GM04504 (cell line): Measurements from ENCODE around the gene PSMD14.
"Not testable (repeated sequence)": the region's sequence is repeated elsewhere in the genome, so short reads cannot be mapped to it uniquely, and the experiment has no call there.

Source experiments
- DNase-seq: peaks from one replicate; pipeline ENCODE4 v3.0.0-alpha.2; 2012; ENCODE audit warnings: low read depth

PSMD14 gene

DNA sequence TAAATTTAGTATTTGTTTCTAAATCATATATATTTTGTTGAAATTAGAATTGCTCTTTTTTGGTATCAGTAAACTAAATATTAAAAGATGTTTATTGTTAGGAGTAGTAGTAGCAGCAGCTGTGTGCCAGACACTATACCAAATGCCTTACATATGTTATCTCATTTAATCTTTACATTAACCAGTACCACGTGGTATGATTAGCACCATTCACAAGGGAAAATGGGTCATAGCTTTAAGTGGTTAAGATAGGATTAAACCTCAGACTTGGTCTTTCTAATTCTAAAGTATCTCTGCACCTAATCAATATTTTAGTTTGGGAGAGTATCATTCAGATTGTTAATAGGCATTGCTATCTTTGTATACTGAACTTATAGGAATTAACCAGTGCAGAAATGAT lies 29.0 kb downstream of the PSMD14 start:
- no peak for DNase-seq

DNA sequence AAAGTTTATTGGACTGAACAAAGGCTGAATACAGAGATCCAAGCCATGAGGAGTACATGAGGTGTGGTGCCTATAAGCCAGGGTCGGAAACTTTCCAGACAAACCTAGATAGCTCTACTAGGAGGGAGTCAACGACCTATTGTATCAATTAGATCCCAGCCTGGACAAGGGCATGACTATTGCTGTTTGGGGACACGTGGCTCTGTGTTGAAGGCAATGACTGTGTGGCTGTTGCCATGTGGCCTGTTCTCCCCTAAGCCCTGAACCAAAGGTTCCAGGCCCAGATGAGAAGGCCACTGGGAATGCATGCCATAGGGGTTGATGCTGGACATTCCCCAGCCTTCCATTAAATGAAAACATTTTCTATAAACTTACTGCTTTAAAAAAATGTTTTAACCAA lies 31.3 kb downstream of the PSMD14 start:
- not testable (repeated sequence) for DNase-seq

DNA sequence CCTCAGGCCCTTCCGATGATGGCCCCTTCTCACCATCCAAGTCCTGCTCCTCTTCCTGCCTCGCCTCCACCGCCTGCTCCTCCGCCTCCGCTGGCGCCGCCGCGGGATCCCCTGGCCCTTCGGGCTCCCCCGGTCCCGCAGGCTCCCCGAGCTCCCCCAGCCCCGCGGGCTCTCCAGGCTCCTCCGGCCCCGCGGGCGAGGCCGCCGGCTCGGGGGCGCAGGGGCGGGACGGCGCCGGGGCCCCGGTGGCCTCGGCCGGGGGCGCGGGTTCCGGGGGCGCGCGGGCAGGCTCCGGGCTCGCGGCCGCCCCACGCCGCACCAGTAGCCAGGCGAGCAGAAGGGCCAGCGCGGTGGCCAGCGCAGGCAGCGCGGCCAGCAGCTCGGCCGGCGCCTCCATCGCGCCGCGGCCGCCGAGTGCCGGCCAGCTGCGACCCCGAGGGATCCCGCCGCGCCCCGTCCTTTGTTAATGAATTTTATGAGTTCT lies 32.7 kb downstream of the PSMD14 start:
- not testable (repeated sequence) for DNase-seq

DNA sequence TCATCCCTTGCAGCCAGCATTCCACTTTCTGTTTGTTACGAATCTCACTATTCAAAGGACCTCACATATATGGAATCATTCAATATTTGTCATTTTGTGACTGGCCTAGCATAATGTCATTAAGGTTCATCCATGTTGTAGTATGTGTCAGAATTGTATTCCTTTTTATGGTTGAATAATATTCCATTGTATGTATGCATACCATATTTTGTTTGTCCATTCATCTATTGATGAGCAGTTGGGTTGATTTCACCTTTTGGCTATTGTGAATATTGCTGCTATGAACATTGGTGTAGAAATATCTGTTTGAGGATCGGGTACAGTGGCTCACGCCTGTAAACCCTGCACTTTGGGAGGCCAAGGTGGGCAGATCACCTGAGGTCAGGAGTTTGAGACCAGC lies 35.0 kb downstream of the PSMD14 start:
- DNase-seq = no peak

DNA sequence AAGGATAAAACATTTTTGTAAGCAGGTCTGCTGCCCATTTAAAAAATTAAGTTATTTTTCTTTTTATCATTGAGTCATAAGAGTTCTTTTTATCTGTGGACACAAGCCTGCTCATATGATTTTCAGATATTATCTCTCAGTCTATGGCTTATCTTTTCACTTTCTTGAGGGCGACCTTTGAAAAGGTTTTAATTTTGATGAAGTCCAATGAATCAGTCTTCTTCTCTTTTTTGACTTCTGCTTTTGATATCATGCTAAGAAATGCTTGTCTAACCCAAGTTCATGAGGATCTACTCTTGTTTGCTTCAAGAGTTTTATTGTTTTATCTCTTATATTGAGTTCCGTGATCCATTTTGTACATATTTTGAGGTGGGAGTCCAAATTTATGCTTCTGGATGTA lies 36.5 kb downstream of the PSMD14 start:
- DNase-seq = no peak

DNA sequence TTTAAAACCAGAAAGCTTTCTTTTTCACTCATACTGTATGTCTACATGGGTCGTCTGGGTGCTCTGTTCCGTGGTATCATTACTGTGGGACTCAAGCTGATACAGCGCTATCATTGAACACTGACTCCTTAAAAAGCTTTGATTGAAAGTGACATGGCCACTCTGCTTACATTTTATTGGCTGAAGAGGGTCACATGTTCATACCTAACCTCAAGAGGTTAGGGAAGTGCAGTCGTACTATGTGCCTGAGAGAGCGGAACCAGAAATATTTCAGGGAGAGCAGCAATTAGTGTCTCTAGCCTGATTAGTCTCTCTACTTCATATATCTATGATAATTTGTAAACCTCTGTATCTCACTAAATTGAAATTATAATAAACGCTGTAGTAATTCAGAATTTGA lies 43.5 kb downstream of the PSMD14 start:
- DNase-seq = no peak

DNA sequence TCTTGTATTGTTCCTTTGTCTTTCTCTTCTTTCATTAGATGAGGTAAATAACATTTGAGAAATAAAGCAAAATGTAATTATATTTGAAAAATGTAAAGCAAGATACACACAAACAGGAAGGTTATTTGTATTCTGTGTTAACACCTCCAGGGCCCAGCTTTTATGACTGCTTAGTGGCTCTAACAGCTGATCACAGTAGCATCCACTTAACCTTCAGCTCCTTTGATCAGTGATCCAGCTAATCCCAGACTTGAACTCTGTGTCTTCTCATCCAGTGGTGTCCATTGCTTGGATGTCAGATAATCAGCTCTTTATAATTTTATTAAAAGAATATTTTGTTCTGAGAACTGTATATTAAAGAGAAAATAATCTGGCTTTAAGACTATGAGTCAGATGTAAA lies 44.5 kb downstream of the PSMD14 start:
- DNase-seq = no peak

DNA sequence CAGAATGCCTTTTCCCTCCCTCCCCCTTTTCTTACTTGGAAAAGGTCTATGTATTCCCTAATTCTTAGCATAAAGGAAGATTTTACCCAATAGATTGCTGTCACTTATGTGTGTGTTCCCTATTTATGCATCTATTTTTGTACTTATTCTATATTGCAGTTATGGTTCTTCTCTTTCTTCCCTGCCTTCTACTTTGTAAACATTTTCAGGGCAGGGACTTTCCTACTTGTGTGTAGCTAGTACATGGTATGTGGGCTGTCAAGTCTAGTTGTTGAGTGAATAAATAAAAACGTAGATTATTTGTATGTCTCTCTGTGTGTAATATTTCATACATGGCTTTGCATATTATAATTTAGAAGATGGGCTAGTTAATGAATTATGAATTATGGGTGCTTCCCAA lies 45.3 kb downstream of the PSMD14 start:
- no peak for DNase-seq

DNA sequence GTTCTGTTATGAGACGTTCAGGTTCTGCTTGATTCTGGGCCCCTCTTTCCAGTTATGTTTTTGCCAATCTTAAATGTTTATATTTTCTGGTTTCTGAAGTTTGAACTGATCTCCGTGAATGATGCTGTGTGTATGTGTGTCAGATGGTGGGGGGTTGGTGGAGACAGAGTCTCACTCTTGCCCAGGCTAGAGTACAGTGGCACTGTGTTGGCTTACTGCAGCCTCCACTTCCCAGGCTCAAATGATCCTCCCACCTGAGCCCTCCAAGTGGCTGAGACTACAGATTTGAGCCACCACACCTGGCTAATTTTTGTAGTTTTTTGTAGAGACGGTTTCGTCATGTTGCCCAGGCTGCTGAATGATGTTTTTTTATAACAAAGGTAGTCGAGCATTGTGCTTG lies 45.9 kb downstream of the PSMD14 start:
- no peak for DNase-seq

DNA sequence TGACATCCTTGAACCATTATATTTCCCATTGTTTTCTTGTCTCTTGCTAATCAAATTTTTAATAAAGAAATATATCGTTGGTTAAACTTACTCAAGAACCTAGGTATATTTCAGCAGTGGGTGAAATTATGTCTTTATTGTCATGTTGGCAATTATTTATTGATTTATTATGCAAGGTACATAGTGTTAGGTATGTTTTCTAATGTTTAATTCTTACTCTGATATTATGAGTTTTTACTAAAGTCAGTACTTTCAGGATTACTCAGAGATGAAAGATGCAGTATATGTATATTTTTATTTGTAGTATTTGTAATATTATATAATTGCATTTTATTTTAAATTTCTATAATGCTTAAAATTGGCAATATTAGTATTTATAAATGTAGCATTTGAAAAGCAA lies 46.9 kb downstream of the PSMD14 start:
- no peak for DNase-seq

DNA sequence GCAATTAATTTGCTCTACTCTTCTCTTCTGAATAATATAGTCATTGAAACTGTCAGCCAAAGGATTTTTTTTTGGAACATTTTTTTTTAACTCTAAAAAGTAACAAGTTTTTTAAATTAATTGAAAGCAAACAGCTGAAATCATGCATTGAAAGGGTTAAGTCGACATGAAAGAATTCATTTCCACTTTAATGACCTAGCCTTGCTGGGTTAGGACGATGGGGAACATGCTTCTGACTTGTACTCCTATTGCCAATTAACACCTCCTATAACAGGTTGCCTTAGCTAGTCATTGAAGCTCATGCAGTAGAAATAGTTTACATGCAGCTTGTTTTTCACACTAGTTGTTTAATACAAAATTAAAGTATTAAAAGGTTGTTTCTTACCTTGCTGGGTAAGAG lies 47.8 kb downstream of the PSMD14 start:
- no peak for DNase-seq

DNA sequence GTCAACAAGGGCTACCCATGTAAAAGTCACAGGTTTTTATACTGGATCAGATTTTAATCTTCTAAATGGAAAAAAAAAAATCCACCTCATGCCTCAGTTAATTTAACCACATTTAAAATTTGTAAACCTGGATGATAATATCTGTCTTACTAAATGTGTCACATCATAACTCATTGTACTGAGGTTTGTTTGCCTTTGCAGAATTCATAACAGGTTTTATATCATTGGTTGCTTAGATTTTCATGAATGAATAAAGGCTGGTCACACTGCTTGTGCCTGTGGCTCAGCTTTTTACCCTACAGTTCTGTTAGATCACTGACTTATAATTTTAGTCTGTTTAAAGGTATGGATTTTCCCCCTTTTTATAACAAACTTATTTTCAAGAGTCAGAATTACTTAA lies 48.9 kb downstream of the PSMD14 start:
- DNase-seq = no peak

DNA sequence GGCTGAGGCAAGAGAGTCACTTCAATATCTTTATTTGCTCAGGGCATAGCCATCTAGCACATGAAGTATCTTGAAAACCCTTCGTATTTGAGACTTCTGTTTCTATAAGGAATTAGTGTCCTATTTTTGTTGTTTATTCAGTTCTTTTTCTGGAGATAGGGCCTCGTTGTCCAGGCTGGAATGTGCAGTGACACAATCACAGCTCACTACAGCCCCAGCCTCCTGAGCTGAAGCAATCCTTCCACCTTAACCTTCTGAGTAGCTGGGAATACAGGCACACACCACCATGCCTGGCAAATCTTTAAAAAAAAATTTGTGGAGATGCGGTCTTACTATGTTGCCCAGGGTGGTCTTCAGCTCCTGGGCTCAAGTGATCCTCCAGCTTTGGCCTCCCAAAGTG lies 50.6 kb downstream of the PSMD14 start:
- no peak for DNase-seq

DNA sequence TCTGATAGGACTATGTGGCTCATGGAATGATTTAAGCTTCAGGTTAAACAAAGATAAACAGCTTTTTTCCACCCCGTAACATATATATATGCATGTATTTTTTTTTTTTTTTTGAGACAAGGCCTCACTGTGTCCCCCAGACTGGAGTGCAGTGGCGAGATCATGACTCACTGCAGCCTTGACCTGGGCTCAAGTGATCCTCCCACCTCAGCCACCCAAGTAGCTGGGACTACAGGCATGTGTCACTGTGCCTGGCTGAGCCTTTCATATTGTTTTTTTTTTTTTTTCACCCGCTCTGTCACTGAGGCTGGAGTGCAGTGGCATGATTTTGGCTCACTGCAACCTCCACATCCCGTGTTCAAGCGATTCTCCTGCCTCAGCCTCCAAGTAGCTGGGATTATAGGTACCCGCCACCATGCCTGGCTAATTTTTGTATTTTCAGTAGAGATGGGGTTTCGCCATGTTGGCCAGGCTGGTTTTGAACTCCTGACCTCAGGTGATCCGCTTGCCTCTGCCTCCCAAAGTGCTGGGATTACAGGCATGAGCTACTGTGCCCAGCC lies 52.0 kb downstream of the PSMD14 start:
- not testable (repeated sequence) for DNase-seq

DNA sequence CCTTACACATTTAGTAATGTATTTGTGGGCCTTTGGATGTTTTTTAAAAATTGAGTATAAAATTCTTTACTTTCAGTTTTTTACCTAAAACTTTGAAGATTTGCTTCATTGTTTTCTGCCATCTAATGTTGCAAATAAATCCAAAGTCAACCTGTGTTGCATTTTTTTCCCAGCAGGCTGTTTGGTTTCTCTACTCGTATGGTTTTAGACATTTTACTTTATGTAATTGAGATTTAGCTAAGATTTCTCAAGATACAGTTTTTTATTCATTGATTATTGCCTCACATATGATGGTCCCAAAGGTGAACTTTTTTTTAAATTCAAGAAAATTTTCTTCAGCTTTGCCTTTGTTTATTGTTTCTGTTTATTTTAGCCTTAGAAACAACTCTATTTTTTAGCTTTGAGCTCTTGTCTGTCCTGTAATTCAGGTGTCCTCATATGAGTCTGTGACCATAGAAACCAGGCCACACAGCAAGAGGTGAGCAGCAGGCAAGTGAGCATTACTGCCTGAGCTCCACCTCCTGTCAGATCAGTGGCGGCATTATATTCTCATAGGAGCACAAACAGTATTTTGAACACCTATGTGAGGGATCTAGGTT lies 54.4 kb downstream of the PSMD14 start:
- no peak for DNase-seq

DNA sequence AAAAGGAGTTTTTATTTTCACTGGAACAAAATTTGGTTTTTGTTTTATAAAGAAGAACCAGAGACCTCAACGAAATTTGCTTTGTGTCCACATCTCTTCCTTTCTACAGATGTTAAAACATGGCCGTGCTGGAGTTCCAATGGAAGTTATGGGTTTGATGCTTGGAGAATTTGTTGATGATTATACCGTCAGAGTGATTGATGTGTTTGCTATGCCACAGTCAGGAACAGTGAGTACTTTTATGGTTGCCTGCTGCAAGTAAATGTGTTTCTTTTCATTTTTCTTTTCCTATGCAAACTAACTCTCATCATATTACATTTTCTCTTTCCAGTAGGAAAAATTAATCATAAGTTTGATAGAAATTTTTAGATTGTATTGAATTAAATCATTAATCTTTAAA lies 59.5 kb downstream of the PSMD14 start:
- DNase-seq = no peak

DNA sequence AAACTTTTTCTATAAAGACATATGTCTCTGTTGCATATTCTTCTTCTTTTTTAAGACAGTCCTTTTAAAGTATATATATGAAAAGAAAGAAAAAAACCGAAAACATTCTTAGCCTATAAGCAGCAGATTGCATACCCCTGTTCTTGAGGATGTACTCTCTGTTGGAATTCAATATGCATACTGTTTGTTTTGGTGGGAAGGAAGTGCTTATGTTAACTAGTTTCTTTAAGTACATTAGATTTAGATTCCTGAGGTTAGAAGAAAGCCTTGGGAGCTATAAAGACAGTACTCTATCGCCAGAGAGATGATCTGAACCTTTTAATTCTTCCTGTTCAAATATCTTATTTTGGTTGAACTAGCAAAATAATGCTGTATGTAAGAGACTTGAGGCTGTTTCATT lies 61.1 kb downstream of the PSMD14 start:
- DNase-seq = no peak

DNA sequence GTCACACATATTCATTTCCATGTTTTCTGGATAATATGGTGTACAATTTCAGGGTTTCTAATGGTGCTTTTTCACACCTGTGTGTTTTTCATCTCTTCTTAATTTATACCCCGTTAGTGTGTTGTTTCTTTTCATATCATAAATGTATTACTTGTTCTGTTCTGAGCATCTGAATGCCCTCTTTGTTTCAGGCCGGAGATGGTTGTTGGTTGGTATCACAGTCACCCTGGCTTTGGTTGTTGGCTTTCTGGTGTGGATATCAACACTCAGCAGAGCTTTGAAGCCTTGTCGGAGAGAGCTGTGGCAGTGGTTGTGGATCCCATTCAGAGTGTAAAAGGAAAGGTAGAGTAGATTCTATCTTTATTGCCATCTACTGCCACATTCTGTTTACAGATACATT lies 62.8 kb downstream of the PSMD14 start:
- no peak for DNase-seq

DNA sequence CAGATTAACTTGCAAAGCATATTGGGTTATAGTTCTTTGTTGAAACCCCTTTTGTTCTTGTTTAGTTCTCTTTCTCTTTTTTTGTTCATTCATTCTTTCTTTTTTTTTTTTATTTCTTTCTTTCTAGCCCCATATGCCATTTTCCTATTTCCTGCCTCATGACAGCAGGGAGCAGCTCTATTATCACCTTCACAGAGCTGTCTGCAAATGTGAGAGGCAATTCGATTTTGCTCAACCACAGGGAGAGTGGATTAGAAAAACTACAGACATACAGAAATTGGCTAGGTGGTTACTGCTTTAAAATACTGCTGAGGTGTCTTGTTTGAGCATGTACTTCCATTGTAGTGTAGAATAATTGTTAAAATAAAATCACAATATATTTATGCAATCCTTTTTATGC lies 63.6 kb downstream of the PSMD14 start:
- no peak for DNase-seq

DNA sequence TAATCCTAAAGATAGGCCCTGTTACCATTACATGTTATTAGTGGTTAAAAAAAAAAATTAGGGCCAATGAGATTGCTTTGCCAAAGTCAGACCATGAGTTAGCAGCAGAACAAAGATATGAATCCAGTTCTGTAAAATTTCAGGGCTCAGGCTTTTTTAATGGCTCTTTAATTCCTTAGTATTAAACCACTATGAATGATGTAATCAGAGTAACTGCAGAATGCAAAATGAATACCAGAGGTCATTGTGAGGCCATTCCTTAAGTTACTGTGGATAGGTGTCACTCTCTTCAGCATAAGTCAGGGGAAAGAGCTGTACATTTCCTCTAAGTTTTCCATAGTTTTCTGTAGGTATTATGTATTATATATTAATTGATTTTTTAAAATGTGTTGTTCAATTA lies 65.7 kb downstream of the PSMD14 start:
- peak; percentile 4 for DNase-seq

DNA sequence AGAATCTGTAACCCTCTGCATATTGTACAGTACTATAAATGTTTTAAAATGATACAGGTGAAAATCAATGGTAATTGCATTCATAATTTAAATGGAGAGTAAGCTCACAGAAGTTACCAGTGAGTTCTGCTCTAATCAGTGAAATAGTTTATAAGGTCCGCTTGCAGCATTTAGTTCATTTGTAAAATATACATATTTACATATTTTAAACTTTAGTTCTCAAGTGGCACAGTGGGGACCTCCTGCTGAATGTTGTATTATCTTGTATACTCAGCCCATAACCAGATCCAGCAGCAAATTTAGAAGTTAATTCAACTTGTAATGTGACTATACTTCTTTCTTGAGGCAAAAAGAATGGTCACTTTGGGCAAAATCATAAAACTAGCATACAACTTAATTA lies 66.2 kb downstream of the PSMD14 start:
- no peak for DNase-seq

DNA sequence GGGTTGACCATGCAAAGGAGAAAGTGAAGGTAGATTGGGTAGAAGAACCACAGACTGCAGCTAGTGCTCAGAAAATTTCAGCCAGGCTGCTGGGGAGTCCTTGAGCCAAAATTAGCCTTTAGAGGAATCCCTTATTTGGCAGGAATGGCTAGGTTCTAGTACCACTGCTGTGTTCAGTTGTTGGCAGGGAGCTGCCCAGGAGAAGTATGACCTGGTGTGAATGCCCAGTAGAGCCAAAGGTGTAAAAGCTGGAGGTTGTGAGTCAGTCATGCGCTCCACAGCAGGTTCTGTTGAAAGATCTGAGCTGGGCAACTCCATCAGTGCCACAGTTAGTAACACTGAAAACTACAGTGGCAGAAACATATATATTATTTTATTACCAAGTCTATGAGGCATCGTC lies 71.5 kb downstream of the PSMD14 start:
- DNase-seq = no peak

DNA sequence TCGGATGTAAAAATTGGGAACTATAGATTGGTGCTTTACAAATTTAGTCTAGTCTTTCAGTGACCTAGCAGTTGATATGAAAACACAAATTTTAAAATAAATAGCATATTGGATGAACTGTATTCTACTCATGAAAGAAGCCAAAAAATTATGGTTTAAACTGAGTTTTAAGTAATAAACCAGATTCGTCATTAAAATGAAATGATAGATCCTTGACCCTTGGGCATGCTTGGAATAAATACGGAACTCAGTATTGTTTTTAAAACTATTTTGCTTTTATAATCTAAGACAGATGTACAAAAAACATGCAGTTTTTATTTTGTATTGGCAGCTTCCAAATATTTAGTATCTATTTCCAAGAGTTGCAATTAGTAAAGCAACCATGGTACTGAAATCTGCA lies 73.3 kb downstream of the PSMD14 start:
- no peak for DNase-seq

DNA sequence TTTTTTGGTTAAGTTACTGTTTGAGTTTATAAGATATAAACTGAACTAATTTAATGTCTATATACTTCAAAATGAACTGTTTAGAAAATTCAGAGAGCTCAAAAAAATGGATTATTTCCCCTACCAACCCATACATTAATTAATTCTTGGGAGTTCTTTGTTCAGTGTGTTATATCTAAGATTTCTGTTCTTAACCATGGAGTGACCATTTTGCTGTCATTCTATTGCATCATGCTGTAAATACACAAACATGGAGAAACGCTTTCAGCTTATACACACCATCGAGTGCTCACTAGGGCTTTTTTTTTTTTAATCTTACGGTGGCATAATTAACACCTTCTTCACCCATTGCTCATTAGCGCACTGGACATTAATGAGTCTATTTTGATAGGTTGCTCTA lies 74.5 kb downstream of the PSMD14 start:
- DNase-seq = no peak

DNA sequence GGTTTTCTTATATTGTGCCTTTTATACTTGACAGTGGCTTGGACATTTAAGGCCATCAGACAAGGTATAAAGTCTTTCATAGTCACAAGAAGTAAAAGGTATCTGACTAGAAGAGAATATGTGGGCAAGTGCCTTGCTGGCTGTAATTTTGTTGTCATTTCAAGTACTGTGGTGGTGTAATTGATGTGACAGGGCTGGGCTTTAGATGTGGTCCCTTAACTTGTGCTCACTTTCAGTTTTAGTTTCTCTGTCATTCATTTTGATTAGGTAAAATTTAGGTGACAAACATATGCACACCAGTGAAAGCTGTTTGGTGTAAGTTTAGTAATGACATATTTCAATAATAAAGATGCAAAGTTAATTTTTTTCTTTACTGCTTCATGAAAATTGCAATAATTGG lies 76.6 kb downstream of the PSMD14 start:
- no peak for DNase-seq
